GM19468 (cell line): ENCODE measurements around the gene RNF44.
"Not testable (repeated sequence)": the region's sequence is repeated elsewhere in the genome, so short reads cannot be mapped to it uniquely, and the experiment has no call there.

Source experiments
- ATAC-seq: cut with Tn5 transposase; IDR thresholded peaks from one replicate; pipeline ENCODE4 v1.9.1; 2021; ENCODE audit warnings: mild to moderate bottlenecking, moderate library complexity, moderate number of reproducible peaks; ENCODE audit not compliant: unreplicated experiment; ENCODE audit errors: extremely low read depth

The RNF44 gene

GRCh38 chr5:176489077-176489476 is 48.1 kb downstream of the RNF44 start:
- no peak for ATAC-seq

GRCh38 chr5:176487160-176487559 is 50.0 kb downstream of the RNF44 start:
- ATAC-seq = not testable (repeated sequence)

GRCh38 chr5:176486189-176486757 is 50.9 kb downstream of the RNF44 start:
- ATAC-seq = no peak

GRCh38 chr5:176485176-176485575 is 52.0 kb downstream of the RNF44 start:
- ATAC-seq = no peak

- no peak for ATAC-seq
These were observed 55.5 kb downstream of the RNF44 start for GRCh38 chr5:176481711-176482110.
